Measurements from ENCODE around the gene VPS9D1. TPM values are rescaled to one million over a fixed set of nuclear protein-coding genes. Genes with fewer than 3 reads are reported as not detected.

Gene VPS9D1
- total RNA-seq, 1 donor from 2014 or later, result 11.3 TPM

- Histone ChIP-seq H3K4me1 (ENCODE audit: insufficient read depth, low read length) (peaks cover 16% of the 10 kb centered on the region), H3K4me3 (ENCODE audit: insufficient read depth, low read depth, low read length) (no peak overlapping the region), H3K27ac (ENCODE audit: low read depth, low read length) (no peak overlapping the region), H2AFZ (ENCODE audit: low read depth, low read length) (no peak overlapping the region), H3K79me2 (ENCODE audit: insufficient read depth, low read length) (peaks cover 66% of the 10 kb centered on the region), H3K9me3 (ENCODE audit: insufficient read depth, low read depth, low read length) (no peaks in the 10 kb centered on the region), H3K27me3 (ENCODE audit: insufficient read depth, low read length) (no peaks in the 10 kb centered on the region), H3K9ac (ENCODE audit: low read length) (no peak overlapping the region), H3K4me2 (ENCODE audit: low read length) (no peak overlapping the region), H4K20me1 (ENCODE audit: insufficient read depth, low read length) (peaks cover 80% of the 10 kb centered on the region), H3K36me3 (ENCODE audit: insufficient read depth, low read length) (peaks cover 36% of the 10 kb centered on the region)
- Mint-ChIP-seq H3K4me3 (ENCODE audit: unreplicated experiment) (no peak overlapping the region), H3K27ac (ENCODE audit: unreplicated experiment) (no peak overlapping the region), H3K27me3 (ENCODE audit: low read depth, unreplicated experiment) (no peaks in the 10 kb centered on the region), H3K4me1 (ENCODE audit: low read depth, unreplicated experiment) (peaks cover 11% of the 10 kb centered on the region), H3K36me3 (ENCODE audit: low read depth, unreplicated experiment) (peaks cover 24% of the 10 kb centered on the region), H3K9me3 (ENCODE audit: unreplicated experiment) (no peaks in the 10 kb centered on the region)
- FAIRE-seq (no peak), DNase-seq (ENCODE audit: low read depth) (no peak)
- TF ChIP-seq CTCF (IDR thresholded peaks at IDR 0.05; ENCODE audit: insufficient read depth, low read depth, low read length), result no peak
- no peak for TF ChIP-seq EZH2 (IDR thresholded peaks at IDR 0.05; ENCODE audit: insufficient read depth, low read length)
These were observed 6.9 kb upstream of the VPS9D1 start for GRCh38 chr16:89727406-89728120.

DNA sequence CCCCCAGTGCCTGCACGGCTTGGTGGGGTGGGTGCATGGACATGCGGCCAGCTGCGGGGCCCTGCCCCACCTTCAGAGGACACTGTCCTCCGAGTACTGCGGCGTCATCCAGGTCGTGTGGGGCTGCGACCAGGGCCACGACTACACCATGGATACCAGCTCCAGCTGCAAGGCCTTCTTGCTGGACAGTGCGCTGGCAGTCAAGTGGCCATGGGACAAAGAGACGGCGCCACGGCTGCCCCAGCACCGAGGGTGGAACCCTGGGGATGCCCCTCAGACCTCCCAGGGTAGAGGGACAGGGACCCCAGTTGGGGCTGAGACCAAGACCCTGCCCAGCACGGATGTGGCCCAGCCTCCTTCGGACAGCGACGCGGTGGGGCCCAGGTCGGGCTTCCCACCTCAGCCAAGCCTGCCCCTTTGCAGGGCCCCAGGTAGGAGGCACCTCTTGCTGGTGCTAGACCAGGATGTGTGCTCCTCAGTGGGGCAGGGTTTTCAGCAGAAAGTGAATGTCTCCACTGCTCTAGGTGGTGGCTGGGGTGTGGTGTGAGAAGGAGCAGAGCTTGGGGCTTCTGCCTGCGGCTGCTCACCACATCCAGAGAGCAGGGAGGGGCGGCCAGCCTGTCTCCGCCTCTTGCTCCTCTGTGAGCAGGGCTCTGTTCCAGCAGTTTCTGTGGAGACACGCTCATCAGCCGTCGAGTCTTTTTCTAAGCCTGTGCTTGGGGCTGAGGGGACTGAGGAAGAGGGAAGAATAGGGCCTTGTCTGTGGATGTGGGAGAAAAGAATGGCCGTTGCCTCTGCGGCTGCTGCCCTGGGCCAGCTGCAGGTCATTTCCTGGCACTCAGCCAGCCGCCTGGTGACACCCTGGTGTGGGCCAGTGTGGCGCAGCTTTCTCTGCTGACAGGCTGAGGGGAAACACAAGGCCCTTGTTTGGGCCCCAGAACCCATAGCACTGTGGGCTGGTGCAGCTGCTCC lies 2.9 kb upstream of the VPS9D1 start:
- H2AFZ ChIP-seq (ENCODE audit: low read depth, low read length), result no peak overlapping the region
- Mint-ChIP-seq H3K9me3 (ENCODE audit: unreplicated experiment) (no peaks in the 10 kb centered on the region), H3K27me3 (ENCODE audit: low read depth, unreplicated experiment) (no peaks in the 10 kb centered on the region), H3K27ac (ENCODE audit: unreplicated experiment) (peak overlapping the region; percentile 69), H3K4me3 (ENCODE audit: unreplicated experiment) (peak overlapping the region; percentile 85), H3K36me3 (ENCODE audit: low read depth, unreplicated experiment) (peaks cover 10% of the 10 kb centered on the region), H3K4me1 (ENCODE audit: low read depth, unreplicated experiment) (peaks cover 23% of the 10 kb centered on the region)
- no peak for TF ChIP-seq CTCF (IDR thresholded peaks at IDR 0.05; ENCODE audit: insufficient read depth, low read depth, low read length)
- no peak for TF ChIP-seq EZH2 (IDR thresholded peaks at IDR 0.05; ENCODE audit: insufficient read depth, low read length)
- peak overlapping the region; percentile 83 for H3K9ac ChIP-seq (ENCODE audit: low read length)
- no peaks in the 10 kb centered on the region for H3K27me3 ChIP-seq (ENCODE audit: insufficient read depth, low read length)
- peak overlapping the region; percentile 100 for H3K4me2 ChIP-seq (ENCODE audit: low read length)
- no peak for FAIRE-seq
- H3K4me3 ChIP-seq (ENCODE audit: insufficient read depth, low read depth, low read length), result peak overlapping the region; percentile 92
- DNase-seq (ENCODE audit: low read depth), result no peak
- H4K20me1 ChIP-seq (ENCODE audit: insufficient read depth, low read length), result peaks cover 47% of the 10 kb centered on the region
- no peak overlapping the region for H3K27ac ChIP-seq (ENCODE audit: low read depth, low read length)
- H3K9me3 ChIP-seq (ENCODE audit: insufficient read depth, low read depth, low read length), result no peaks in the 10 kb centered on the region
- peaks cover 35% of the 10 kb centered on the region for H3K4me1 ChIP-seq (ENCODE audit: insufficient read depth, low read length)
- peaks cover 64% of the 10 kb centered on the region for H3K79me2 ChIP-seq (ENCODE audit: insufficient read depth, low read length)
- peaks cover 19% of the 10 kb centered on the region for H3K36me3 ChIP-seq (ENCODE audit: insufficient read depth, low read length)

All from astrocyte (in vitro differentiated cells and primary cell).